GM18907 (cell line): ENCODE measurements around the gene BTBD6.

ENCODE experiments used
- ATAC-seq: cut with Tn5 transposase; IDR thresholded peaks from one replicate; pipeline ENCODE4 v1.9.1; 2021; ENCODE audit warnings: mild to moderate bottlenecking, moderate library complexity; ENCODE audit not compliant: unreplicated experiment

Gene BTBD6

DNA sequence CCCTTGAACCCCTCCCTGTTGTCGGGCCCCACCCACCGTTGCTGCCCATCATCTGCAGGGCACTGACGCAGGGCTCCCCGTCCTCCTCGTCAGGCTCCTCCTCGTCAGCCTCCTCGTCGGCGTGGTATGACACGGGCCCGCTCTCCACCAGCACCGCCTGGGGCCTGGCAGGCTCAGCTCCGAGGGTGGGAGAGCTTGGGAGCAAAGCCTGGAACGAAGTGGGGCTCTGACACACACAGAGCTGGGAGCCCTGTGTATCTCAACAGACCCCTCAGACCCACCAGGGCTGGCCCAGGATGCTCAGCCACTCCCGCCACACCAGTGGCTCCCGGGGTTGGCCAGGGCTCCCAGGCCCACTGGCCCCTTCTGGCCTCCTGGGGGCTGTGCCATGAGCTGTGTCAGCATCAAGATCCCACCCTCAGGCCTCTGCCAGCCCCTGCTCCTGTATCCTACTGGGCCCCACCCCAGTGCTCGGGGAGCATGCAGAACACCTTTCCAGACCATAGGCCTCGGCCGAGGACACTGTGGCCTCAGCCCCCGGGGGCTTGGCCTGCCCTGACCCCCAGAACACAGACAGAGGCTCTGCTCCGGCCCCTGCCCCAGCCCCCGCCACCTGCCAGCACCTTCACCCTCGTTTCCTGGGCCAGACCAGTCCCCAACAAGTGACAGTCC, 37.1 kb upstream of the BTBD6 start:
- no peak for ATAC-seq

DNA sequence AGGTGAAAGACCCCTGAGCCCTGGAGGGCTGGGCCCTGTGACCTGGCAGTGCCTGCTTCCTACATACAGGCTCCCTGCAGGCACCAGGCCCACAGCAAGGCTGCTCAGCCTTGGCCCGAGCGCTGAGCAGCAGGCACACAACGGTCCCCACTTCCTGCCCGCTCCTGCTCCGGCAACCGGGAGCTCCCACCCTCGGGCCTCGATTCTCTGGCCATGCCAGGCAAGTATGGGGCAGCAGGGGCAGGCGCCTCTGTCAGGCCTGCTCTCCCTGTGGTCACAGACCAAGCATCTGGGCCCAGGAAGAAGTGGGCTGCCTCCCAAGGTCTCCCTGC, 36.6 kb upstream of the BTBD6 start:
- ATAC-seq: no peak

DNA sequence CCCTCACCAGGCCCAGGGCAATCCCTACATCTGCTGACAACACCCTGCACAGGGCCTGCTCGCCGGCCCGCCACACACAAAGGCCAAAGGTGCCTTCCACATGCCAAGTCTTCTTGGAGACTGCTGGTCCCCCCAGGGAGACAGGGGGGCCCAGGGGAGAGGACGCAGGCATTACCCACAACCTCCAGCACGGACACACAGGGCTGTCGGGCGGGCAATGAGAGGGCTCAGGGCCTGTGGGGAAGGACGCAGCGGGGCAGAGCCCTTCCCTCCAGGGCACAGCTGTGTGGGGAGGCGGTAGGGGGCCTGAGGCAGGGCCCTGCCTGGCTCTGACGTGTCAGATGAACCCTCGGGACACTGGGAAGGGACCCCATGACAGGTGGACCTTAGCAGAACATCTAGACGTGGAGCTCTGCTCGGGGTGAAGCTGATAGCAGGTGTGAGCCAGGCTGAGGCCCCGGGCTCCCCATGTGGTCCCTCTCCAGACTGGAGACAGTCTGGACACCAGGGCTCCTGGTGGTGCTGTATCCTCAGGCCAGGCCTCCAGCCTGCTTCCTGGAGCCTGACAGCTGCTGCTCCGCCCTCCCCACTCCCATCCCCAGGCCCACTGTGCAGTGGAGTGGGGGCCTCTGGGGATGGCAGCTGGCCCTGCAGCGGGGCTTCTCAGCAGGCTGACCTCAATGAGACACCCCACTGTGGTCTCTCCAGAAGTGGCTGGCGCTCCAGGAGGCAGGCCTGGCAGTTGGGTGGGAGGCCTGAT, 35.6 kb upstream of the BTBD6 start:
- ATAC-seq: no peak

DNA sequence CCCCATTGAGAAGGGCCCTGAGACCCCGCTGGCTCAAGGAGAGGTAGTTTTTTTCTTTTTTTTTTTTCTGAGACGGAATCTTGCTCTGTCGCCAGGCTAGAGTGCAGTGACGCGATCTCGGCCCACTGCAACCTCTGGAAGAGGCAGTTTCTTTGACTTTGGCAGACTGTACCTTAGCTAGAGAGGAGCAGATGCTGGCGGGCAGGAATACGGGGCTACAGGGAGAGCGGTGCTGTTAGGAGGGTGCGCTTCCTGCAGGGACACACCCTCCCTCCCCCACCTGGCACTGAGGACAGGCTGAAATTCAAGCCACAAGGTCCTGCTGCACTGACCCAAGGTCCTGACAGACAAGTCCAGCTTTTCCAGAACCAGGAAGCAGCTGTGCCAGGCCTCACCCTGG, 35.0 kb upstream of the BTBD6 start:
- no peak for ATAC-seq

DNA sequence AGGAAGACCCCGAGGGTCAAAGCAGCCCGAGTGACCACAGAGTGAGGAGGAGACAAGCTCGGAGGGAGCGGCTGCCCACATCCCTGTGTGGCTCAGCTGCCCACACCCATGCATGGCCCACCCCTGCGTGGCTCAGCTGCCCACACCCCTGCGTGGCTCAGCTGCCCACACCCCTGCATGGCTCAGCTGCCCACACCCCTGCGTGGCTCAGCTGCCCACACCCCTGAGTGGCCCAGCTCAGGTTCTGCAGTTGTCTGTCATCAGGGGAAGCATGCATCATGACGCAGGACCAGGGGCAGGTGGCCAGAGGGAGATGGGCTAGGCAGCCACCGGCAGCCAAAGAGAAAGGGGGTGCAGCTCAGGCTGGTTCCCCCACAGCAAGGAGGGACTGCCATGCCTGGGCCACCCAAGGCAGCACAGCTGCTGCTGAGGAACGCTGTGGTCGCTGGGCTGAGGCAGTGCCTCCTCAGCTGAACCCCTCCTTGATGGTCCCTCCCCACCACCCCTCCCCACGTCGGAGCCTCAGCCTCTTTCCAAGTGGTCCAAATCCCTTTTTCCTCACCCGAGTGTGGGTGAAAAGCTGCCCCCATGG, 33.9 kb upstream of the BTBD6 start:
- ATAC-seq: no peak

DNA sequence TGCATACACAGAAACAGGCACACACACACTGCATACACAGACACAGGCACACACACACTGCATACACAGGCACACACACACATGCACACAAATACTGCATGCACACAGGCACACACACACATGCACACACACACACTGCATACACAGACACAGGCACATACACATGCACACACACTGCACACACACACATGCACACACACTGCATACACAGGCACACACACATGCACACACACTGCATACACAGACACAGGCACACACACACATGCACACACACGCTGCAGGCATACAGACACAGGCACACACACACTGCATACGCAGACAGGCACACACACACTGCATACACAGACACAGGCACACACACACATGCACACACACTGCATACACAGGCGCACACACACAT, 32.7 kb upstream of the BTBD6 start:
- no peak for ATAC-seq

DNA sequence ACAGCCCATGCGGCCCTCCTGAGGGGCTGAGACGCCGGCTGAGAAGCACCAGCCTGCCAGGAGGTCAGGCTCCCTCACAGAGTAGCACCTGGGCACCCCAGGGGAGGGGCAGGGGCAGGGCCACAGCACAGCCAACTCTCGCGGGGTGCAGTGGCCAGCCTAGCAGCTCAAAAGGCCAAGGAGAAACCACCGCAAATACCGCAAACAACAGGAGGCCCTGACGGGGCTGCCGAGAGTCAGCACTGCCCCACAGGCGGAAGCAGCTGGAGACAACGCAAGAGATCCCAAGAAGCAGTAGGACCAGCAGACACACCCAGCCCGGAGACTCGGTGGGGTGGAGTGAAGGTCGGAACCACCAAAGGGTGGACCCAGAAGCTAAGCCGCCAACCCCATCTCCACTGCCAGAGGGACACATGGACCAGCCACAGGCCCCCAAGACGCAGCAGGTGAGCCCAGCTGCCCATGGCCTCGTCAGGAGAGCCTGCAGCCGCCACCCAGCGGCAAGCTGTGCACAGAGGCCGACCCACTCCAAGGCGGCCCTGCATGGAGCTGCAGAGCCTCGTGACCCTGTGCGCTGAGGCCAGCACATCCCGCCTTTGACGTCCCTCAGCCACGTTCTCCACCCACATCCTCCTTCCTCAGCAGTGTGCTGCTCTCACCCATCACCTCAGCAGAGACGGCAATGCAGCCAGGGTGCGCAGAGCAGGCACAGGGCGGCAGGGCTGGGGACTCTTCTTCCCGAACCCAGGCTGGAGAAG, 31.7 kb upstream of the BTBD6 start:
- ATAC-seq: no peak

DNA sequence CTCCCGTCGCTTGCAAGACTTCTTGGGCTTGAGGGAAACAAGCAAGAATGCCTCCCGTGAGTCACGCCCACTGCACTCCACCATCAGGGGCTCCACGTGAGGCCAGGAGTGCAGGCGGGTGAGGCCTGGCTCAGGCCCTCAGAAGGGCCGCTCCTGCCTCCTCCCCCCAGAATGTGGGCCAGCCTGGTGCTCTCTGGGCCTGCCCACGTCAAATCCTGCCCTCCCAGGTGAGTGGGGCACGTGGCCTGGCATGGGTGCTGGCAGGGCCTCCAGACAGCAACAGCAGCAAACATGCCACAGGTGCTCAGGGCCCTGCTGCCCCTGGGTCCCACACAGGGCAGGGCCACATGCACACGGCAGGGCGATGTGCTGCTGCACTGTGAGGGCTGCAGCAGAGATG, 30.6 kb upstream of the BTBD6 start:
- no peak for ATAC-seq

DNA sequence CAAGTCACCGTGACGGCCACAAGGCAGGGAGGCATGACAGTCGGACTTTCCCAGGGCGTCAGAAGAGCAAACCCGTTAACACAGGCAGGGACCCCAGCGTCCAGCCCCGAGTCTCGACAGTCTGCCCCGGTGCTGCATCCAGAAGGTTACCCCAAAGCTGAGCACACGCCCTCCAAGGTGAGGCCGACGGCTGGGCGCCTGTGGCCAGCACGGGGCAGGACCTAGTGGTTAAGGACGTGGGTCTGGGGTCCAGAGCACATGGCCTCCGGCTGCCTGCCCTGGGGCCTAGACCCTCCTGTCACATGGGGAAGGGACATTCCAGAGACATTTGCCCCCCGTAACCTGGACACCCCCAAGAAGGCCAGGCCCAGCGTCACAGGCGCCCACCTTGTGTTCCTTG, 29.7 kb upstream of the BTBD6 start:
- ATAC-seq: no peak

DNA sequence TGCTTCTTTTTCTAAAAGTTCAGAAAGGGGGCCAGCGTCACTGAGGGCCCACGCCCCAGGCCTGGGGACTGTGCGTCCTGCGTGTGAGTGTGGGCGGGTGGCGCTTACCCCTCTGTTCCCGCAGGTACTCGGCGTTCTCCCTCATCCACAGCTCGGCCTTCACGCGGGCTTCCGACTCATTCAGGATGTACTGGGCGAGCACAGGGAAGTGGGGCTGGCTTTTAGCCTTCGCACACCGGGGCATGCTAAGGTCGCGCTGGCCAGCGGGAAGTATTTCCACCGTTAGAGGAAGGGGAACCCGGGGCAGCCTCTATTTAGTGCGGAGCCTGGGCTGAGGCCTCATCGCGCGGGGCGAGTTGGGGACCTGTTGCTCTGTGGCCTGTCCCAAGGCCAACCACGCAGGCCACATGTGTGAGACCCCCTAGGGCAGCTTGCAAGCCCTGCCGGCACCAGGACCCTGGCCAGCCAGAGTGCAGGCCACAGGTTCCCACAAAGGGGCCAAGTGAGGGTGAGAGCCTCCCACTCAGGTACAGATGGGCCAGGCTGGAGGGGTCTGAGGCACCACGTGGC, 29.2 kb upstream of the BTBD6 start:
- ATAC-seq: no peak

DNA sequence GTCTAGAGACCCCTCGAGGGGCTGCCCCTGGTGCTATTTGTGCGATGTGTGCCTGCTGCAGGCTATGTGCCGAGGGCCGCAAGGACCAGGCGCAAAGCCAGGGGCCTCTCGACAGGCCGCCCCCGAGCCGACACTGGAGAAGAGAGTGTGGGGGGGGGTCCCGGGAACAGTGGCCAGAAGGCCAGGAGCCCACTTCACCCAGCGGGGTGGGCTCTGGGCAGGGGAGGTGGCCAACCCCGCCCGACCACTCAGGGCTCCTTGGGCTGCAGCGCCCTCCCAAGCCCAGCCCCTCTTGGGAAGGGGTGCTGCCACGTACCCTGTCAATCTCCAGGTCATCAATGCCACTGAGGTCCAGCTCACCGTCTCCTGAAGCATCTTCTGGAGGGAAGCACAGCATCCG, 28.6 kb upstream of the BTBD6 start:
- no peak for ATAC-seq

DNA sequence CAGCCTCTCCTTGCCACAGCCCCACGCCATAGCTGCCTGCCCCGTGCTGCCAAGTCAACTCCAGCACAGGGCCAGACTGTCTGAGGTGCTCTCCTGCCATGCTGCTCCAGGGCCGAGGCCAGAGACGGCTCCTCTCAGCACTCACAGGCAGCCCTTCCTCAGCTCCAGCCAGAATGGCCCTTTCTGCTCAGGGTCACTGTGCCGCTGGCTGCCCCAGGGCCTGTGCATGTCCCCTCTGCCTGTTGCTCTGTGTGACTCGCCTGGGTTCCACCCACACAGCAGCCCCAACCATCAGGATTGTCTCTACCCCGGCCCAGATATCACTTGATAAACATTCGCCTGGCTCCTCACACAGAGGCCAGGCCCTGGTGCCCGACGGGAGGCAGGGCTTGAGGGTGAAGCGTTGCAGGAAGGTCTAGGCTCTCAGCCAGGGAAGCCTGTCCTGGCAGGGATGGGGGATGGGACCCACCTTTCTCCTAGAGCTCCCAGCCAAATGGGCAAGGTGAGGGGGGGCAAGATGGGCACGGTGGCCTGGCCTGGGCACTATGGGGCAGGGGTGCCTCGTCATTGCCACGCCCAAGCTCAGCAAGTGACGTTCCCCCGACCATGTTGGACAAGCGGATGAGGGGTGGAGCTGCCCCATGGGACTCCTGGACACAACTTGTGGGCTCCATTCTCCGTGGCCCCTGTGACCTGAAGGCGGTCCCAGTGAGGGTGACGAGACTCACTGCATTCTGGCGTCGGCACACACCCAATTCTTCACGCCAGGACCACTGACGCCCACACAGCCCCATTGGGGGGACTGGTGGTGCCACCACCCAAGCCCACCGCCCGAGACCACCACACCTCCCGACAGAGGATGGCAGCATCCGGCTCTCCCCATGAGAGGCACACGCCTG, 27.4 kb upstream of the BTBD6 start:
- ATAC-seq: no peak

DNA sequence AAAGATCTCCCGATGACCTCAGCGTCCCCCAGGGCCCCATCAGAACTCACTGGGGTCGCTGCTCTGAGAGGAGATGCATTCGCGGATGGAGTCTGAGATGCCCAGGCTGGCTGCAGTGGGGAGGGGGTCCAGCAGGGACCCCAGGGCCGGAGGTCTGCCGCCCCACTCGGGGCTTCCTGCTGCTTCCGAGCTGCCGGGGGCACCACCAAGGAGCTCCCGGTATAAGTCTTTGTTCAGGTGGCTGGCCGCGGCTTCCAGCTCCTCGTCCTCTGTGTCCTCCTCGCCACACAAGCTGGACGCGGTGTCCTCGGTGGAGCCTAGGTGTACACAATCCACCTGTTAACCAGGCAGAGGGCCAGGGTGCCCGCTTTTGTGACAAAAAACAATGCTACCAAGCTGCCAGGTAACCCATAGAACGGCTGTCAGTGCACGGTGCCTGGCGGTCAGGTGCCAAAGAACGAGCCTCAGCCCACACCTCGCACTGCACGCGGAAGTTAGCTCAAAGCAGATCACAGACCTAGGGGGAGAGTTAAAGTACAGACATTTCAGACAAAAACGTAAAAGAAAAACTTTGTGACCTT, 26.6 kb upstream of the BTBD6 start:
- ATAC-seq: no peak

DNA sequence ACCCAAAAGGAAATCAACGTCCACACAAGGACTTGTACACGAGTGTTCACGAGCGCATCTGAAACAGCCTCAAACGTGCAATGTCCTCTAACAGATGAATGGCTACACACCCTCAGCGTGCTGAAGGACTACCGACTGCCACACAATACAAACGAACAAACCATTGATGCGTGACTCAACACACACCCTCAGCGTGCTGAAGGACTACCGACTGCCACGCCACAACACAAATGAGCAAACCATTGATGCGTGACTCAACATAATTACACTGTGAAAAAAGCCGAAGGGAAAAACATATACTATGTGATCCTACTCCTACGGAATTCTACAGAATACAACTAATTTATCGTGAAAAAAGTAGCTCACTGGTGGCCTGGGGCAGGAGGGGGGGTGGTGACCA, 25.1 kb upstream of the BTBD6 start:
- no peak for ATAC-seq

DNA sequence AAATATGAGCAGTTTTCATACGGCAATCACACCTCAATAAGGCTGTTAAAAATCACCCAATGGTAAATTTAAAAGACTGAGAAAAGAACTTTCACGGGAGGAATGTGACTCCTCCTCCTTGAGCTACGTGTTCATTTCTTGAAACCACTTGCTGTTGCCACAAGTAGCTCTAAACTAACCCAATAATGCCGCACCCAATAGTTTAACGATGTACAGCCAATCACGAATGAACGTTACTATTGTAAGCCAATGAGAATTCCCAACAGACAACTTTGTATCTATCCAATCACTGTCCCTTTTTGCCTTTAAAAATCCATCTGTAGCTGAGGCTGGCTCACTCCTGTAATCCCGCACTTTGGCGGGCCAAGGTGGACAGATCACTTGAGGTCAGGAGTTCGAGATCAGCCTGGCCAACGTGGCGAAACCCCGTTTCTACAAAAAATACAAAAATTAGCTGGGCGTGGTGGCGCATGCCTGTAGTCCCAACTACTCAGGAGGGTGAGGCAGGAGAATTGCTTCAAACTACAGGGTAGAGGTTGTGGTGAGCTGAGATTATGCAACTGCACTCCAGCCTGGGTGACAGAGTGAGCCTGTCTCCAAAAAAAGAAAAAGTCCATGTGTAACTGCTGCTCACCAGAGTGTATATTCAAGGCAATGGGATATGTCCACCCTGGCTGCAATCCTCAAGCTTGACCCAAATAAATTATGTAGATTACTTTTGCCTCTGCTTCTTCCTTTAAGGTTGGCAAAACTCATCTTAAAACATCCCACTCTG, 24.4 kb upstream of the BTBD6 start:
- no peak for ATAC-seq

DNA sequence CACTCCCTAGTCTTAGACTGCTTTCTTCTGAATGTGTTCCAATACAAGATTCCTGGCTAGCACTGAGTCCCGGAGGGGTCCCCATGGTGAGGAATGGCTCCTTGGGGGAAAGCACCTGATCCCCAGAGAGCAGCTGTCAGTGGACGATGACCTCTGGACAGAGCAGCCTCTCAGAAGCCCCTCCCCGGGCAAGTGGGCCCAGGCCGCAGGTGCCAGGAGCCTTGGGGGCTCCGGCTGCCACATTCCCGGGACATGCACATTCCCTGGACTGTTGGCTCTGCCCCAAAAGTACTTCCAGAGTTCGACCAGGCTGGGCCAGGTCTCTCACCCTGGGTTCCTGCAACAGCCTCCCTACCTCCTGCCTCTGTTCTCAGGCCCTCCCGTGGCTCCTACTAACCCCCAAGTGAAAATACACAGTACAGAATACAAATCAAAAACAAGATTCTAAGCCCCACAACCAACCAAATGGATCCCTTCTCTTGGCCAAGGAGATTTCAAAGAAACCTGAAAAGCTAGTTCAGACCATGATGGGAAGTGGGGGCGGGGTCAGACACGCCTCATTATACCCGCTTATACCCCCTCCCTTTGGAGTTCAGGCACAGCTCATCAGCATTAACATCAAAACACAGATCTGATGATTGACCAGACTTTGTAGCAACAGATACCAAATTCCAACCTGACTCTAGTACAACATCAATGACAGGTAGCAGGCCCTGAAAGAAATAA, 23.3 kb upstream of the BTBD6 start:
- ATAC-seq: no peak

DNA sequence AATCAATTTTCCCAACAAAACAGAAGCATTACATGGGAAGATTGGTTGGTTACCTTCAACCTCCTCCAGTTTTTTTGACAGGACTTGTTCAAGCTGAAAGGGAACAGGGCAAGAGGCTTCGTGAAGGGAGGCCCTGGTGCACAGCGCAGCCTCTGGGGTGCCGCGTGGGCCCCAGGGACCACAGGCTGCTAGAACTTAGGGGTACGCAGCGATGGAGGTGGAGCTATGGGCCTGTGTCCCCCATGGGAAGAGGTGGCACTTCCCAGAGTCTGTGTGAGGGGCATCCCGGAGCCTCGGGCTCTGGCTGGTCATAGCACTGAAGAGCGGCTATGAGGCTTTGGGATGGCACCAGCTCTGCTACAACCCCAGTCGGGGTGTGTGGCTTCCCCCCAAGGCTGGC, 22.1 kb upstream of the BTBD6 start:
- ATAC-seq: no peak

DNA sequence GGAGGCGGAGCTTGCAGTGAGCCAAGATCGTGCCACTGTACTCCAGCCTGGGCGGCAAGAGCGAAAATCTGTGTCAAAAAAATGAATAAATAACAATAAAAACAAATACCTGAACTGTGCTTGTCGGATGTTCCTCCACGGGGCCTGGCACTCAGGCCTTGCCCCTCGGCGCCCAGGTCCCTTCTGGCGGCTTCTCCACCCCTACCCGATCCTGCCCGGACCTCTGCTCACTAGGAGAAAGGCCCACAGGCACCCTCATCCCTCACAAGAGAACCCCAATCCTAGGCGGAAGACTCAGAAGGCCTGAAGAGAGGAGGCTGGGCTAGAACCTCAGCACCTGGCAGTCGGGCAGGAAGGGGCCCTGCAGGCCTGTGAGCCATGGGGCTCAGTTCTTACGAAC, 21.0 kb upstream of the BTBD6 start:
- ATAC-seq: no peak

DNA sequence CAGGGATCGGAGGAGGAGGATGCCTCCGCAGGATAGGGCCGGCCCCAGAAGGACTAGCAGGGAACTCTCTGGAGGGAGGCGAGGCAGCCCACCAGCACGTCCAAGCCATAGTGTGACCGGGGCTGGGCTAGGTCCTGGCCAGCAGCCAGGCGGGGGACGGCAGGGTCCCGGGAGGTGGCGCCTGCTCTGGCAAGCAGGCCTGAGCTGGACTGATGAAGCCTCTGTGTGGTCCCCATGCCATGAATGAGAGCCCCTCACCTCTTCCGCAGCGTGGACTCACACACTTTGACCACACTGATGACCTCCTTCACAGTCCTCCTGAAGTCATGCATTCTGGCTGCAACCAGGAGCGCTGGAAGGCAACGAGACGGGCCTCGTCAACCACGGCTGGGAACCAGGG, 19.8 kb upstream of the BTBD6 start:
- ATAC-seq: no peak
